ENCODE data around the gene VAMP4. TPM values are rescaled to one million over a fixed set of nuclear protein-coding genes. Genes with fewer than 3 reads are reported as not detected.

Gene VAMP4
- total RNA-seq, 1 donor: 7.6 TPM

DNA sequence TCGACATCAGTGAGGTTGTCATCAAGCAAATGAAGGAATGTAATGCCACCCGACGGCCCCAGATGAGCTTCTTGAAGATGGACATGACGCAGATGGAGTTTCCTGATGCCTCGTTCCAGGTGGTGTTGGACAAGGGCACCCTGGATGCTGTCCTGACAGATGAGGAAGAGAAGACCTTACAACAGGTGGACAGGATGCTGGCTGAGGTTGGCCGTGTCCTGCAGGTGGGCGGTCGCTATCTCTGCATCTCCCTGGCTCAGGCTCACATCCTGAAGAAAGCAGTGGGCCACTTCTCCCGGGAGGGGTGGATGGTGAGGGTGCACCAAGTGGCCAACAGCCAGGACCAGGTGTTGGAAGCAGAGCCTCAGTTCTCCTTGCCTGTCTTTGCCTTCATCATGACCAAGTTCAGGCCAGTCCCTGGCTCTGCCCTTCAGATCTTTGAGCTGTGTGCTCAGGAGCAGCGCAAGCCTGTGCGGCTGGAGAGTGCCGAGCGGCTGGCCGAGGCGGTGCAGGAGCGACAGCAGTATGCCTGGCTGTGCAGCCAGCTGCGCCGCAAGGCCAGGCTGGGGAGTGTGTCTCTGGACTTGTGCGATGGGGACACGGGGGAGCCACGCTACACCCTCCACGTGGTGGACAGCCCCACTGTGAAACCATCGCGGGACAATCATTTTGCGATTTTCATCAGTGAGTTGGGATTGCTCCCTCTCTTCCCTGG lies 42.1 kb upstream of the VAMP4 start:
- Histone ChIP-seq H3K4me2 (ENCODE audit: insufficient read depth, low read length) (no peak overlapping the region), H3K4me1 (ENCODE audit: insufficient read depth, low read length) (peaks cover 19% of the 10 kb centered on the region), H3K9me3 (ENCODE audit: low read depth, low read length) (no peaks in the 10 kb centered on the region), H3K27me3 (ENCODE audit: insufficient read depth, low read length) (no peaks in the 10 kb centered on the region), H3K36me3 (ENCODE audit: insufficient read depth, low read length) (peaks cover 32% of the 10 kb centered on the region), H3K79me2 (ENCODE audit: insufficient read depth, low read length) (peaks cover 61% of the 10 kb centered on the region), H3K27ac (ENCODE audit: low read depth, low read length) (no peak overlapping the region), H2AFZ (ENCODE audit: low read length) (no peak overlapping the region), H3K4me3 (ENCODE audit: insufficient read depth, low read length) (no peak overlapping the region), H4K20me1 (ENCODE audit: insufficient read depth, low read length) (no peaks in the 10 kb centered on the region)
- TF ChIP-seq, protein P1, sequence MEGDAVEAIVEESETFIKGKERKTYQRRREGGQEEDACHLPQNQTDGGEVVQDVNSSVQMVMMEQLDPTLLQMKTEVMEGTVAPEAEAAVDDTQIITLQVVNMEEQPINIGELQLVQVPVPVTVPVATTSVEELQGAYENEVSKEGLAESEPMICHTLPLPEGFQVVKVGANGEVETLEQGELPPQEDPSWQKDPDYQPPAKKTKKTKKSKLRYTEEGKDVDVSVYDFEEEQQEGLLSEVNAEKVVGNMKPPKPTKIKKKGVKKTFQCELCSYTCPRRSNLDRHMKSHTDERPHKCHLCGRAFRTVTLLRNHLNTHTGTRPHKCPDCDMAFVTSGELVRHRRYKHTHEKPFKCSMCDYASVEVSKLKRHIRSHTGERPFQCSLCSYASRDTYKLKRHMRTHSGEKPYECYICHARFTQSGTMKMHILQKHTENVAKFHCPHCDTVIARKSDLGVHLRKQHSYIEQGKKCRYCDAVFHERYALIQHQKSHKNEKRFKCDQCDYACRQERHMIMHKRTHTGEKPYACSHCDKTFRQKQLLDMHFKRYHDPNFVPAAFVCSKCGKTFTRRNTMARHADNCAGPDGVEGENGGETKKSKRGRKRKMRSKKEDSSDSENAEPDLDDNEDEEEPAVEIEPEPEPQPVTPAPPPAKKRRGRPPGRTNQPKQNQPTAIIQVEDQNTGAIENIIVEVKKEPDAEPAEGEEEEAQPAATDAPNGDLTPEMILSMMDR (IDR thresholded peaks at IDR 0.05; ENCODE audit: extremely low read depth, low read depth, low read length): no peak
- DNase-seq (ENCODE audit: insufficient read length, low spot score, missing footprints): no peak

DNA sequence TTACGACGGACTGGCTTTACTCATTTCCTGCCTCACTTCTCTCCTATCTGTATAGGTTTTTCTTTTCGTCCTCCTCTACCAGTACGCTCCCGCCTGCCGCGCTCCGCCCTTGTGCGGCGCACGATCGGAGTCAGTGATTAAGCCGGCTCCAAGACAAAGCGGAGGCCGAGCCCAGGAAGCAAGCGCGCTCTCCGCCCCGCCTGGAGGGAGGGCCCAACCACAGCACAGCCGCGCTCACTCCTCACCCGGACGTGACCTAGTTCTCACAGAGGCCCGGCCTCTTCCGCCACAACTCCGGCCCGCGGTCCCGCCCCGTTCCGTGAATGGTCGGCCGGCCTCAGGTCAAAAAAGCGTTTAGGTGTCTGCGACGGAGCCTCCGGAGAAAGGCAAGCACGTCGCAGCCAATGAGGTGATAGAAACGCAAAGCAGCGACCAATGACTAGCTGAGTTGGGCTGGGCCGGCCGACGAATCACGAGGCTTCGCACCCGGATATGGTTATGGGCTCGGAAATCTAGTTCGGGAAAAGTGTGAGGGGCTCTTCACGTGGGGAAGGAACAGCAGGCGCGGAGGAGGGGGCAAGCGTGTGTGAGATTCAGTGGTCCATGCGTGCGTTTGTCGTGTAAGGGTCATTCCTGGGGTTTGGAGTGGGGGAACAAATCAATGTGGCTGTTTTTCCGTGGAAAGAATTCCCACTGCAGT lies 39.5 kb upstream of the VAMP4 start, which contains the start of gene METTL13:
Gene METTL13, plus strand, starts transcription at position 485 of the 700 bp plus-strand sequence. CDS start 308 bp downstream, outside the sequence.
- peaks cover 17% of the 10 kb centered on the region for H3K4me1 ChIP-seq (ENCODE audit: insufficient read depth, low read length)
- peaks cover 49% of the 10 kb centered on the region for H3K79me2 ChIP-seq (ENCODE audit: insufficient read depth, low read length)
- TF ChIP-seq, protein P1 (IDR thresholded peaks at IDR 0.05; ENCODE audit: extremely low read depth, low read depth, low read length): no peak
- no peaks in the 10 kb centered on the region for H3K9me3 ChIP-seq (ENCODE audit: low read depth, low read length)
- peak within 1 kb of the TSS; percentile 88 for H3K27ac ChIP-seq (ENCODE audit: low read depth, low read length)
- peak within 1 kb of the TSS; percentile 98 for H3K4me3 ChIP-seq (ENCODE audit: insufficient read depth, low read length)
- peaks cover 13% of the 10 kb centered on the region for H3K36me3 ChIP-seq (ENCODE audit: insufficient read depth, low read length)
- peak; percentile 98 for DNase-seq (ENCODE audit: insufficient read length, low spot score, missing footprints)
- peak within 1 kb of the TSS; percentile 100 for H3K4me2 ChIP-seq (ENCODE audit: insufficient read depth, low read length)
- H3K27me3 ChIP-seq (ENCODE audit: insufficient read depth, low read length): no peaks in the 10 kb centered on the region
- no peaks in the 10 kb centered on the region for H4K20me1 ChIP-seq (ENCODE audit: insufficient read depth, low read length)
- peak within 1 kb of the TSS; percentile 100 for H2AFZ ChIP-seq (ENCODE audit: low read length)

DNA sequence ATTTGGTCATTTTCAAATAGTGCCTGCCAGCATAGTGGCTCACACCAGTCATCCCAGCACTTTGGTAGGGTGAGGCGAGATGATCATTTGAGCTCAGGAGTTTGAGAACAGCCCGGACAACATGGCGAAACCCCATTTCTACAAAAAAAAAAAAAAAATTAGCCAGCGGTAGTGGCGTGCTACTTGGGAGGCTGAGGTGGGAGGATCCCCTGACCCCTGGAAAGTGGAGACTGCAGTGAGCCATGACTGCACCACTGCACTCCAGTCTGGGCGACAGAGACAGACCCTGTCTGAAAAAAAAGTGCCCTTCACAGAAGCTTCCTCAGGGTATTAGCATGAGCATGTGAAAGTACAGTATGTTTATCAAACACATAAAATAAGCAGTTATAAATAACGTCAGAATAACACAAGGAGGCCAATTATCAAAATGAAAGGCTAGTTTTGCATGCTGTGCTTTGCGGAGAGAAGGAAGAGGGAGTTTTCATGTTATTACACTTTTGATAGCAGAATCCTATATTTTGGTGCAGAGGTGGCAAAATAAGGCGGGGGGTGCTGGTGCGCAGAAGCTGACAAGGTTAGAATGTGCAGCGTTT lies 38.8 kb upstream of the VAMP4 start:
- Histone ChIP-seq H3K4me2 (ENCODE audit: insufficient read depth, low read length) (peak overlapping the region; percentile 98), H3K4me3 (ENCODE audit: insufficient read depth, low read length) (peak overlapping the region; percentile 74), H3K4me1 (ENCODE audit: insufficient read depth, low read length) (peaks cover 17% of the 10 kb centered on the region), H2AFZ (ENCODE audit: low read length) (peak overlapping the region; percentile 95), H4K20me1 (ENCODE audit: insufficient read depth, low read length) (no peaks in the 10 kb centered on the region), H3K36me3 (ENCODE audit: insufficient read depth, low read length) (peaks cover 7% of the 10 kb centered on the region), H3K9me3 (ENCODE audit: low read depth, low read length) (no peaks in the 10 kb centered on the region), H3K27ac (ENCODE audit: low read depth, low read length) (peak overlapping the region; percentile 69), H3K27me3 (ENCODE audit: insufficient read depth, low read length) (no peaks in the 10 kb centered on the region), H3K79me2 (ENCODE audit: insufficient read depth, low read length) (peaks cover 42% of the 10 kb centered on the region)
- TF ChIP-seq, protein P1 (IDR thresholded peaks at IDR 0.05; ENCODE audit: extremely low read depth, low read depth, low read length): no peak
- DNase-seq (ENCODE audit: insufficient read length, low spot score, missing footprints): no peak

DNA sequence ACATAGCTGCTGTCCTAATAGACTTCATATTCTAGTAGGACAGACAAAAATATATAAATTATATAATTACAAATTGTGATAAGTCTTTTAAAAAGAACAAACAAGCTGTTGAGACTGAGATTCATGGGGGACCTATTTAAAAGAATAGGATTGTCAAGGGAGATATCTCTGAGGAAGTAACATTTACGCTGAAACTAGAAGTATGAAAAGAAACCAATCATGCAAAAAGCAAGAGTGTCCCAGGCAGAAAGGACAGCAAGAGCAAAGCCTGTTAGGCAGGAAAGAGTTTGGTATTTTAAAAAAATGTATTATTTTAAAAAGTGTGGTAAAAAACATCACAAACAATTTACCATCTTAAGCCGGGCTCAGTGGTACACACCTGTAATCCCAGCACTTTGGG lies 30.4 kb upstream of the VAMP4 start:
- no peak for DNase-seq (ENCODE audit: insufficient read length, low spot score, missing footprints)
- H3K9me3 ChIP-seq (ENCODE audit: low read depth, low read length): no peaks in the 10 kb centered on the region
- no peaks in the 10 kb centered on the region for H3K79me2 ChIP-seq (ENCODE audit: insufficient read depth, low read length)
- TF ChIP-seq, protein P1 (IDR thresholded peaks at IDR 0.05; ENCODE audit: extremely low read depth, low read depth, low read length): no peak
- no peaks in the 10 kb centered on the region for H3K4me1 ChIP-seq (ENCODE audit: insufficient read depth, low read length)
- H3K36me3 ChIP-seq (ENCODE audit: insufficient read depth, low read length): no peaks in the 10 kb centered on the region
- no peak overlapping the region for H2AFZ ChIP-seq (ENCODE audit: low read length)
- no peak overlapping the region for H3K4me3 ChIP-seq (ENCODE audit: insufficient read depth, low read length)
- no peaks in the 10 kb centered on the region for H4K20me1 ChIP-seq (ENCODE audit: insufficient read depth, low read length)
- H3K27ac ChIP-seq (ENCODE audit: low read depth, low read length): no peak overlapping the region
- no peak overlapping the region for H3K4me2 ChIP-seq (ENCODE audit: insufficient read depth, low read length)
- H3K27me3 ChIP-seq (ENCODE audit: insufficient read depth, low read length): peaks cover 3% of the 10 kb centered on the region

Data from osteoblast (primary cell).